ENCODE measurements around the gene PLA2G4E.

- TF ChIP-seq, protein P1, sequence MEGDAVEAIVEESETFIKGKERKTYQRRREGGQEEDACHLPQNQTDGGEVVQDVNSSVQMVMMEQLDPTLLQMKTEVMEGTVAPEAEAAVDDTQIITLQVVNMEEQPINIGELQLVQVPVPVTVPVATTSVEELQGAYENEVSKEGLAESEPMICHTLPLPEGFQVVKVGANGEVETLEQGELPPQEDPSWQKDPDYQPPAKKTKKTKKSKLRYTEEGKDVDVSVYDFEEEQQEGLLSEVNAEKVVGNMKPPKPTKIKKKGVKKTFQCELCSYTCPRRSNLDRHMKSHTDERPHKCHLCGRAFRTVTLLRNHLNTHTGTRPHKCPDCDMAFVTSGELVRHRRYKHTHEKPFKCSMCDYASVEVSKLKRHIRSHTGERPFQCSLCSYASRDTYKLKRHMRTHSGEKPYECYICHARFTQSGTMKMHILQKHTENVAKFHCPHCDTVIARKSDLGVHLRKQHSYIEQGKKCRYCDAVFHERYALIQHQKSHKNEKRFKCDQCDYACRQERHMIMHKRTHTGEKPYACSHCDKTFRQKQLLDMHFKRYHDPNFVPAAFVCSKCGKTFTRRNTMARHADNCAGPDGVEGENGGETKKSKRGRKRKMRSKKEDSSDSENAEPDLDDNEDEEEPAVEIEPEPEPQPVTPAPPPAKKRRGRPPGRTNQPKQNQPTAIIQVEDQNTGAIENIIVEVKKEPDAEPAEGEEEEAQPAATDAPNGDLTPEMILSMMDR (IDR thresholded peaks at IDR 0.05): no peak
- TF ChIP-seq EP300 (IDR thresholded peaks at IDR 0.05): no peak
- TF ChIP-seq POLR2A (IDR thresholded peaks at IDR 0.05): no peak
Observed at GRCh38 chr15:42070279-42070975, 49.6 kb upstream of the PLA2G4E start.
